A673 (cell line): ENCODE data around the gene LCE6A. TPM values are rescaled to one million over a fixed set of nuclear protein-coding genes. Genes with fewer than 3 reads are reported as not detected.

Experiments used
- BruUV-seq: library from RNA; stranded (reverse); fragments of 400-500 nt; replicated peaks from 2 replicates; lab custom pipeline; 2021; lab: Mats Ljungman, UMichigan
- CTCF ChIA-PET: fragments of 300-600 bp; sonication (Branson Sonifier 250); formaldehyde crosslinking; loops from one replicate; lab custom pipeline; 2022; ENCODE audit warnings: antibody characterized with exemption; lab: Charles Lee
- POLR2A ChIA-PET: fragments of 300-600 bp; sonication (Branson Sonifier 250); formaldehyde crosslinking; loops from one replicate; lab custom pipeline; 2022; ENCODE audit warnings: antibody characterized with exemption; ENCODE audit not compliant: low non-redundant PET; lab: Charles Lee
- DNase-seq: peaks from one replicate; pipeline ENCODE4 v3.0.0-alpha.2; 2015; ENCODE audit warnings: low spot score
- H3K27ac ChIP-seq: fragments of 200-600 bp; sonication (generic); 2 replicates; pipeline ENCODE4 v1.5.1; 2016; ENCODE audit warnings: mixed run types, low read depth, mild to moderate bottlenecking, mixed read lengths, antibody characterized with exemption, low read length; ENCODE audit not compliant: poor library complexity, severe bottlenecking
- H3K27me3 ChIP-seq: fragments of 200-600 bp; sonication (generic); replicated peaks from 2 replicates; pipeline ENCODE4 v1.6.1; 2017; ENCODE audit warnings: mixed run types, low read depth, mild to moderate bottlenecking, mixed read lengths, antibody characterized with exemption, low read length; ENCODE audit not compliant: insufficient read depth, poor library complexity
- H3K36me3 ChIP-seq: fragments of 200-600 bp; sonication (generic); 2 replicates; pipeline ENCODE4 v1.6.1; 2016; ENCODE audit warnings: mixed run types, mild to moderate bottlenecking, mixed read lengths, antibody characterized with exemption, low read length; ENCODE audit not compliant: insufficient read depth, poor library complexity, severe bottlenecking
- H3K4me1 ChIP-seq: fragments of 200-600 bp; sonication (generic); 2 replicates; pipeline ENCODE4 v1.6.1; 2017; ENCODE audit warnings: mixed run types, mild to moderate bottlenecking, mixed read lengths, antibody characterized with exemption, low read length; ENCODE audit not compliant: insufficient read depth, poor library complexity, severe bottlenecking
- H3K4me3 ChIP-seq: fragments of 200-600 bp; sonication (generic); 2 replicates; pipeline ENCODE4 v1.5.1; 2016; ENCODE audit warnings: low read depth, mixed run types, mild to moderate bottlenecking, mixed read lengths, low read length; ENCODE audit not compliant: poor library complexity, severe bottlenecking
- H3K9me3 ChIP-seq: fragments of 200-600 bp; sonication (generic); 2 replicates; pipeline ENCODE4 v1.6.1; 2016; ENCODE audit warnings: mixed run types, low read depth, mild to moderate bottlenecking, mixed read lengths, antibody characterized with exemption, low read length; ENCODE audit not compliant: poor library complexity, severe bottlenecking
- CTCF ChIP-seq: fragments of 300-800, 200-600 bp; sonication (generic); conservative IDR thresholded peaks from 2 replicates; pipeline ENCODE4 v1.5.1; 2017; ENCODE audit warnings: low read depth, mild to moderate bottlenecking, antibody characterized with exemption, low read length, moderate library complexity, mixed read lengths
- EZH2 ChIP-seq: fragments of 200-600 bp; sonication (generic); IDR thresholded peaks from 2 replicates; pipeline ENCODE4 v1.6.1; 2017; ENCODE audit warnings: borderline replicate concordance, low read depth, mild to moderate bottlenecking, mixed read lengths, antibody characterized with exemption, low read length; ENCODE audit not compliant: poor library complexity, severe bottlenecking
- intact Hi-C: fragments of 100-400 bp; cut with micrococcal nuclease; formaldehyde crosslinking; loops from one replicate; pipeline ENCODE4 v1.10.0; 2022; ENCODE audit not compliant: unreplicated experiment
- total RNA-seq: library from RNA; stranded (reverse); gene quantifications from 2 replicates; pipeline ENCODE4 v1.2.3, GENCODE V29; 2021

Gene LCE6A
- total RNA-seq, 1 experiment from 2014 or later = not detected

GRCh38 chr1:152884966-152885624, 42.4 kb downstream of the LCE6A start:
- intact Hi-C loops = no loop called here
- ChIA-PET POLR2A (no interaction called here), CTCF (no interaction called here)
- Histone ChIP-seq H3K4me1 (no peaks in the 10 kb centered on the region), H3K4me3 (no peak overlapping the region), H3K27me3 (peaks cover 12% of the 10 kb centered on the region), H3K9me3 (no peaks in the 10 kb centered on the region), H3K36me3 (no peaks in the 10 kb centered on the region), H3K27ac (no peak overlapping the region)
- TF ChIP-seq CTCF (no peak), EZH2 (no peak)
- no peak for DNase-seq
- no TSS peak for BruUV-seq

- ChIA-PET POLR2A (no interaction called here), CTCF (no interaction called here)
- no peak overlapping the region for H3K27ac ChIP-seq
- no TSS peak for BruUV-seq
- no peaks in the 10 kb centered on the region for H3K36me3 ChIP-seq
- peaks cover 12% of the 10 kb centered on the region for H3K27me3 ChIP-seq
- intact Hi-C loops = no loop called here
- H3K4me3 ChIP-seq = no peak overlapping the region
- no peak for DNase-seq
- TF ChIP-seq EZH2 = no peak
- no peak for TF ChIP-seq CTCF
- H3K4me1 ChIP-seq = no peaks in the 10 kb centered on the region
- H3K9me3 ChIP-seq = no peaks in the 10 kb centered on the region
These were observed 43.4 kb downstream of the LCE6A start for GRCh38 chr1:152886085-152886484.

GRCh38 chr1:152886758-152887409, 44.2 kb downstream of the LCE6A start:
- no peak for DNase-seq
- BruUV-seq = no TSS peak
- intact Hi-C loops = no loop called here
- H3K27me3 ChIP-seq = peaks cover 12% of the 10 kb centered on the region
- no peak overlapping the region for H3K4me3 ChIP-seq
- H3K9me3 ChIP-seq = no peaks in the 10 kb centered on the region
- ChIA-PET POLR2A (no interaction called here), CTCF (no interaction called here)
- H3K4me1 ChIP-seq = no peaks in the 10 kb centered on the region
- TF ChIP-seq CTCF = no peak
- TF ChIP-seq EZH2 = no peak
- no peak overlapping the region for H3K27ac ChIP-seq
- no peaks in the 10 kb centered on the region for H3K36me3 ChIP-seq
